Activated CD8-positive, alpha-beta memory T cell treated with anti-CD3 and anti-CD28 coated beads for 48 hours (primary cell): ENCODE results near the gene SALL3.

Source experiments
- DNase-seq, 3 experiments: peaks; one replicate each; pipeline ENCODE4 v3.0.0-alpha.2; 2020; ENCODE audit warnings: low read depth in 2 of 3, low spot score in 2 of 3

Gene SALL3

GRCh38 chr18:79000997-79001396 is 21.4 kb downstream of the SALL3 start:
- no peak for DNase-seq

GRCh38 chr18:79005653-79006052 is 26.0 kb downstream of the SALL3 start:
- DNase-seq: no peak

- DNase-seq: no peak
Observed at GRCh38 chr18:79006106-79006795, 26.6 kb downstream of the SALL3 start.

- no peak for DNase-seq
Observed at GRCh38 chr18:79007440-79007839, 27.8 kb downstream of the SALL3 start.

- DNase-seq: no peak
Observed at GRCh38 chr18:79008356-79008940, 28.8 kb downstream of the SALL3 start.

- no peak for DNase-seq
Observed at GRCh38 chr18:79010802-79011201, 31.2 kb downstream of the SALL3 start.

GRCh38 chr18:79011300-79011870 is 31.8 kb downstream of the SALL3 start:
- DNase-seq: no peak

- no peak for DNase-seq
Observed at GRCh38 chr18:79013869-79014268, 34.3 kb downstream of the SALL3 start.

- DNase-seq: no peak
Observed at GRCh38 chr18:79018911-79019310, 39.3 kb downstream of the SALL3 start.

- DNase-seq: no peak
Observed at GRCh38 chr18:79019881-79020280, 40.3 kb downstream of the SALL3 start.

- no peak for DNase-seq
Observed at GRCh38 chr18:79022603-79023002, 43.0 kb downstream of the SALL3 start.

GRCh38 chr18:79026491-79026890 is 46.9 kb downstream of the SALL3 start:
- no peak for DNase-seq

- no peak for DNase-seq
Observed at GRCh38 chr18:79030680-79031079, 51.1 kb downstream of the SALL3 start.

- no peak for DNase-seq
Observed at GRCh38 chr18:79042276-79042675, 62.7 kb downstream of the SALL3 start.

GRCh38 chr18:79043288-79043687 is 63.7 kb downstream of the SALL3 start:
- DNase-seq: no peak

- no peak for DNase-seq
Observed at GRCh38 chr18:79046522-79046921, 66.9 kb downstream of the SALL3 start.

- DNase-seq: no peak
Observed at GRCh38 chr18:79047556-79048244, 68.1 kb downstream of the SALL3 start.

- no peak for DNase-seq
Observed at GRCh38 chr18:79048245-79048632, 68.6 kb downstream of the SALL3 start.

- no peak for DNase-seq
Observed at GRCh38 chr18:79049506-79049905, 69.9 kb downstream of the SALL3 start.
